ENCODE results near the gene SLIT3.

Gene SLIT3

DNA sequence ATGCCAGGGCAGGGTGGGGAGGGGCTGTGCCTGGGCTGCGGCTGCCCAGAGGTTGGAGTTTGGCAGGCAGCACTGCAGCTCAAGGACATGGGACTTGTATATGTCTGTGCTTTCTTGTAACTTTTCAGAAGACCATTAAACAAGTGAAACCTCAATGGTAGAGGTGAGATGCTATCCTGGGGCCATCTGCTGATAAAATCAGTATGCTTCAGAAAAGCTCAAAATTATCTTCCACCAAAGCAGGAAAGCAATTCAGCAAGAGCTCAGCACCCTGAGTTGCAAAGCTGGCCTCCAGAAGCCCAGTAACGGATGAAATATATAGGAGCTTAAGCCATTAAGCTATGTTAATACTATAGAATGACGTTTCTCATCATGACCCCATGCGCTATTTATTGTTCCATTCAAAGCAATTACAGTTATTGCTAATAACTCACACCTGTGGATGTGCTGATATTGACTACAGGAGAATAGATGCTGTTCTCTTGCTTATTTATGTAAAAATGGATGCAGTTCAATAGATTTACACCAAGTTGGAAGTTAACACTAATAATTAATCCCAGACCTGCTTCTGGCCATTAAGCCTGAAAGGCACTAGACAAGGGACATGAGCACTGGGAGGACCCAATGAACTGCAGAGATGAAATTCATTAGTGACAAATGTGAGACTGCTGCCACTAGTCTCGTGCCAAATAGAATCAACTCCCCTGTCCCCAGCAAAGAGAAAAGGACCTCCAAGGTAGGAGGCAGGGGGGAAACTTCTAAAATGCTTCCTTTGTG is 405.5 kb downstream of the SLIT3 start:
- Histone ChIP-seq H3F3A (ENCODE audit: low read depth) (no peaks in the 10 kb centered on the region), H3K9me3 (ENCODE audit: insufficient read depth, low read depth, low read length) (no peaks in the 10 kb centered on the region), H3K4me2 (ENCODE audit: low read depth, low read length, poor library complexity, severe bottlenecking) (peak overlapping the region; percentile 21), H3K4me3 (ENCODE audit: low read length, poor library complexity, severe bottlenecking) (no peak overlapping the region), H2AFZ (ENCODE audit: low read length) (no peak overlapping the region), H3K36me3 (ENCODE audit: insufficient read depth, low read length) (no peaks in the 10 kb centered on the region), H4K20me1 (ENCODE audit: insufficient read depth, low read length, poor library complexity, severe bottlenecking) (no peaks in the 10 kb centered on the region), H3K9ac (ENCODE audit: low read depth, low read length, poor library complexity, severe bottlenecking) (no peak overlapping the region), H3K27me3 (ENCODE audit: insufficient read depth, low read length, poor library complexity, severe bottlenecking) (no peaks in the 10 kb centered on the region), H3K9me2 (replicated peaks; ENCODE audit: low read depth, low read length) (no peaks in the 10 kb centered on the region), H3K79me2 (ENCODE audit: insufficient read depth, low read length) (no peaks in the 10 kb centered on the region), H3K4me1 (ENCODE audit: insufficient read depth, low read length, poor library complexity, severe bottlenecking) (peaks cover 65% of the 10 kb centered on the region)
- TF ChIP-seq EZH2phosphoT487 (IDR thresholded peaks at IDR 0.05; ENCODE audit: borderline replicate concordance) = no peak
- TF ChIP-seq, protein P1, sequence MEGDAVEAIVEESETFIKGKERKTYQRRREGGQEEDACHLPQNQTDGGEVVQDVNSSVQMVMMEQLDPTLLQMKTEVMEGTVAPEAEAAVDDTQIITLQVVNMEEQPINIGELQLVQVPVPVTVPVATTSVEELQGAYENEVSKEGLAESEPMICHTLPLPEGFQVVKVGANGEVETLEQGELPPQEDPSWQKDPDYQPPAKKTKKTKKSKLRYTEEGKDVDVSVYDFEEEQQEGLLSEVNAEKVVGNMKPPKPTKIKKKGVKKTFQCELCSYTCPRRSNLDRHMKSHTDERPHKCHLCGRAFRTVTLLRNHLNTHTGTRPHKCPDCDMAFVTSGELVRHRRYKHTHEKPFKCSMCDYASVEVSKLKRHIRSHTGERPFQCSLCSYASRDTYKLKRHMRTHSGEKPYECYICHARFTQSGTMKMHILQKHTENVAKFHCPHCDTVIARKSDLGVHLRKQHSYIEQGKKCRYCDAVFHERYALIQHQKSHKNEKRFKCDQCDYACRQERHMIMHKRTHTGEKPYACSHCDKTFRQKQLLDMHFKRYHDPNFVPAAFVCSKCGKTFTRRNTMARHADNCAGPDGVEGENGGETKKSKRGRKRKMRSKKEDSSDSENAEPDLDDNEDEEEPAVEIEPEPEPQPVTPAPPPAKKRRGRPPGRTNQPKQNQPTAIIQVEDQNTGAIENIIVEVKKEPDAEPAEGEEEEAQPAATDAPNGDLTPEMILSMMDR (conservative IDR thresholded peaks at IDR 0.05; ENCODE audit: low read length) = no peak

DNA sequence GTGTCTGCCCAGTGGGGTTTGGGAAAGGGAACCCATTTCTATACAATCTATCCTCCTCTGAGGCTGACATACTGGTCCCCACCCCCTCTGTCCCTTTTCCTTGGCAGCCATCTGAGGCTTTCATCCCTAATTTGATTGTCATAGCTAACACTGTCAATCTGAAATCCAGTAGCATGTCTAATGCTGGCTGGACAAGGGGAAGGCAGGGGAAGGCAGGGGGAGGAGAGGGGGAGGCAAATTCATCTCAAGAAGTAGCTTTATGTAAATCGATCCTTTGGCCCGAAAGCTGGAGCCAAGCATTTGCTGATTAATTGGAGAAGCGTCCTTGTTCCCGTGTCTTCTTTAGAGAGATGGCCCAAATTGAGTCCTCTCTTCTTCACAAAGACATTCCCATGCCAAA is 407.7 kb downstream of the SLIT3 start:
- Histone ChIP-seq H3K36me3 (ENCODE audit: insufficient read depth, low read length) (no peaks in the 10 kb centered on the region), H3K79me2 (ENCODE audit: insufficient read depth, low read length) (no peaks in the 10 kb centered on the region), H3K4me3 (ENCODE audit: low read length, poor library complexity, severe bottlenecking) (no peak overlapping the region), H3F3A (ENCODE audit: low read depth) (no peaks in the 10 kb centered on the region), H3K9ac (ENCODE audit: low read depth, low read length, poor library complexity, severe bottlenecking) (no peak overlapping the region), H3K4me1 (ENCODE audit: insufficient read depth, low read length, poor library complexity, severe bottlenecking) (peaks cover 47% of the 10 kb centered on the region), H4K20me1 (ENCODE audit: insufficient read depth, low read length, poor library complexity, severe bottlenecking) (no peaks in the 10 kb centered on the region), H3K27me3 (ENCODE audit: insufficient read depth, low read length, poor library complexity, severe bottlenecking) (no peaks in the 10 kb centered on the region), H3K4me2 (ENCODE audit: low read depth, low read length, poor library complexity, severe bottlenecking) (no peak overlapping the region), H3K9me3 (ENCODE audit: insufficient read depth, low read depth, low read length) (no peaks in the 10 kb centered on the region), H2AFZ (ENCODE audit: low read length) (no peak overlapping the region), H3K9me2 (replicated peaks; ENCODE audit: low read depth, low read length) (no peaks in the 10 kb centered on the region)
- TF ChIP-seq EZH2phosphoT487 (IDR thresholded peaks at IDR 0.05; ENCODE audit: borderline replicate concordance) = no peak
- TF ChIP-seq, protein P1 (conservative IDR thresholded peaks at IDR 0.05; ENCODE audit: low read length) = no peak

DNA sequence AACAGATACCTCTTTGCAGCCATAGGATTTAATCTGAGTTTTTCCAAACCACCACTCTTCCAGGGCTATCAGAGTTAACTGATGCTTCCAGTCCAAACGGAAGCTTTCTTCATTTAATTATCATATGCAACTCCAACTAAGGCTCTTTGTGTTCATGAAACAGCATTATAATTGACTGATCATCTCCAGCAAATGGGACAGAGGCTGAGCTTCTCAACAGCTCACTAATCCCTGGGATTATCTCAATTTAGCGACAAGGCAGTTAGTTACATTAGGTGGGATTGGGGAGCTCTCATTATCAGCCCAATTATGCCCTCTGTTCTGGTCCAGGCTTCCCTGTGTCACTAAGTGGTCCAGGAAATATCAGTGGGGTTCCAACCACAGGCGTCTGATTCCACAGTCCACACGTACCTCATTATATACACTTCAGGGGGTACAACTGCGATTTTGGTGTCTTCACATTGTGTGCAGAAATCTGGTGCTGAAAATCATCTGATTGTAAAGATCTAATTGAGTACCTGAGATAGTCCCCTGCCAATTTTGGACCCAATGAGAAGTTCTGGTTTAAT is 408.2 kb downstream of the SLIT3 start:
- H3F3A ChIP-seq (ENCODE audit: low read depth) = no peaks in the 10 kb centered on the region
- H3K4me1 ChIP-seq (ENCODE audit: insufficient read depth, low read length, poor library complexity, severe bottlenecking) = peaks cover 46% of the 10 kb centered on the region
- H2AFZ ChIP-seq (ENCODE audit: low read length) = no peak overlapping the region
- H3K9me2 ChIP-seq (replicated peaks; ENCODE audit: low read depth, low read length) = no peaks in the 10 kb centered on the region
- H3K36me3 ChIP-seq (ENCODE audit: insufficient read depth, low read length) = no peaks in the 10 kb centered on the region
- no peak for TF ChIP-seq EZH2phosphoT487 (IDR thresholded peaks at IDR 0.05; ENCODE audit: borderline replicate concordance)
- TF ChIP-seq, protein P1 (conservative IDR thresholded peaks at IDR 0.05; ENCODE audit: low read length) = no peak
- no peaks in the 10 kb centered on the region for H3K79me2 ChIP-seq (ENCODE audit: insufficient read depth, low read length)
- no peaks in the 10 kb centered on the region for H3K27me3 ChIP-seq (ENCODE audit: insufficient read depth, low read length, poor library complexity, severe bottlenecking)
- H3K9ac ChIP-seq (ENCODE audit: low read depth, low read length, poor library complexity, severe bottlenecking) = no peak overlapping the region
- no peak overlapping the region for H3K4me3 ChIP-seq (ENCODE audit: low read length, poor library complexity, severe bottlenecking)
- H4K20me1 ChIP-seq (ENCODE audit: insufficient read depth, low read length, poor library complexity, severe bottlenecking) = no peaks in the 10 kb centered on the region
- no peaks in the 10 kb centered on the region for H3K9me3 ChIP-seq (ENCODE audit: insufficient read depth, low read depth, low read length)
- no peak overlapping the region for H3K4me2 ChIP-seq (ENCODE audit: low read depth, low read length, poor library complexity, severe bottlenecking)

Measured in Loucy (cell line).